Endodermal cell (in vitro differentiated cells): ENCODE measurements around the gene SMURF2. TPM values are rescaled to one million over a fixed set of nuclear protein-coding genes. Genes with fewer than 3 reads are reported as not detected.
A peak's percentile ranks its signal among the peaks of the same experiment; 100 is the strongest.

Experiments used
- DNase-seq: peaks from one replicate; pipeline ENCODE4 v3.0.0-alpha.2; 2017
- H3K27ac ChIP-seq: 2 replicates; pipeline ENCODE4 v1.5.1; 2013; ENCODE audit warnings: mild to moderate bottlenecking, low read depth, low read length, moderate library complexity
- H3K27me3 ChIP-seq: 2 replicates; pipeline ENCODE4 v1.6.1; 2013; ENCODE audit warnings: mild to moderate bottlenecking, low read length, moderate library complexity; ENCODE audit not compliant: insufficient read depth, control insufficient read depth, poor library complexity, severe bottlenecking
- H3K36me3 ChIP-seq: 2 replicates; pipeline ENCODE4 v1.7.0; 2013; ENCODE audit warnings: mild to moderate bottlenecking, low read length, moderate library complexity; ENCODE audit not compliant: control insufficient read depth, insufficient read depth
- H3K4me1 ChIP-seq: one replicate; pipeline ENCODE4 v1.7.0; 2013; ENCODE audit warnings: low read length; ENCODE audit not compliant: control insufficient read depth, insufficient read depth
- H3K4me3 ChIP-seq: 2 replicates; pipeline ENCODE4 v1.5.1; 2013; ENCODE audit warnings: mild to moderate bottlenecking, low read length, moderate library complexity
- H3K9ac ChIP-seq: 2 replicates; pipeline ENCODE4 v1.6.1; 2013; ENCODE audit warnings: mild to moderate bottlenecking, low read length, moderate library complexity; ENCODE audit not compliant: poor library complexity, severe bottlenecking; ENCODE audit errors: extremely low read depth
- H3K9me3 ChIP-seq: 2 replicates; pipeline ENCODE4 v1.6.1; 2013; ENCODE audit warnings: mild to moderate bottlenecking, low read length, moderate library complexity; ENCODE audit not compliant: control insufficient read depth
- H3K27ac Mint-ChIP-seq: 2 replicates; pipeline ENCODE4 v1.8.0; 2020; ENCODE audit warnings: mixed read lengths
- H3K27me3 Mint-ChIP-seq: 2 replicates; pipeline ENCODE4 v1.8.0; 2021; ENCODE audit warnings: mild to moderate bottlenecking, mixed read lengths; ENCODE audit not compliant: insufficient read depth
- H3K36me3 Mint-ChIP-seq: 2 replicates; pipeline ENCODE4 v1.8.0; 2020; ENCODE audit warnings: low read depth, mixed read lengths
- H3K4me1 Mint-ChIP-seq: 2 replicates; pipeline ENCODE4 v1.8.0; 2020; ENCODE audit warnings: mixed read lengths
- H3K4me3 Mint-ChIP-seq: 2 replicates; pipeline ENCODE4 v1.8.0; 2020; ENCODE audit warnings: mild to moderate bottlenecking, moderate library complexity, mixed read lengths
- H3K9me3 Mint-ChIP-seq: 2 replicates; pipeline ENCODE4 v1.8.0; 2020; ENCODE audit warnings: mild to moderate bottlenecking, mixed read lengths
- WGBS, 2 experiments: methylation state at CpG; one replicate each; pipeline versions ENCODE4 v1.1.5 to v1.1.7; 2013; ENCODE audit warnings: missing lambda C conversion rate in 2 of 2, mixed read lengths in 1 of 2; ENCODE audit not compliant: insufficient coverage in 1 of 2, insufficient read length in 1 of 2; 5-methylcytosine and 5-hydroxymethylcytosine counted together
- total RNA-seq, 2 donors: library from RNA; stranded (reverse); fragmentation: NEBNext Ultra II Directional in 1 of 2; extraction: Animal tissue kit (Norgen Biotek cat#: 25700) in 1 of 2; gene quantifications; 2 replicates in 1 of 2; 3 replicates in 1 of 2; pipeline ENCODE4 v1.2.1, GENCODE V29; 2021
- TF ChIP-seq, protein P1 (sequence below): fragments of 200-600 bp; sonication (generic); conservative IDR thresholded peaks from 2 replicates; pipeline ENCODE4 v1.5.0; 2021; ENCODE audit warnings: antibody characterized with exemption, mild to moderate bottlenecking

SMURF2 gene
- total RNA-seq, 2 donors from 2014 or later, result 33.6 to 34.1 TPM

GRCh38 chr17:64603987-64604386 lies 58.1 kb downstream of the SMURF2 start:
- Histone ChIP-seq H3K9ac (no peak overlapping the region), H3K36me3 (no peaks in the 10 kb centered on the region), H3K4me3 (no peak overlapping the region), H3K27me3 (no peaks in the 10 kb centered on the region), H3K27ac (no peak overlapping the region), H3K4me1 (no peaks in the 10 kb centered on the region), H3K9me3 (no peaks in the 10 kb centered on the region)
- H3K9me3 Mint-ChIP-seq, result no peaks in the 10 kb centered on the region
- H3K36me3 Mint-ChIP-seq, result no peaks in the 10 kb centered on the region
- H3K27me3 Mint-ChIP-seq, result no peaks in the 10 kb centered on the region
- no peak overlapping the region for H3K4me3 Mint-ChIP-seq
- no peak overlapping the region for H3K27ac Mint-ChIP-seq
- peaks cover 8% of the 10 kb centered on the region for H3K4me1 Mint-ChIP-seq
- no peak for DNase-seq
- TF ChIP-seq, protein P1, sequence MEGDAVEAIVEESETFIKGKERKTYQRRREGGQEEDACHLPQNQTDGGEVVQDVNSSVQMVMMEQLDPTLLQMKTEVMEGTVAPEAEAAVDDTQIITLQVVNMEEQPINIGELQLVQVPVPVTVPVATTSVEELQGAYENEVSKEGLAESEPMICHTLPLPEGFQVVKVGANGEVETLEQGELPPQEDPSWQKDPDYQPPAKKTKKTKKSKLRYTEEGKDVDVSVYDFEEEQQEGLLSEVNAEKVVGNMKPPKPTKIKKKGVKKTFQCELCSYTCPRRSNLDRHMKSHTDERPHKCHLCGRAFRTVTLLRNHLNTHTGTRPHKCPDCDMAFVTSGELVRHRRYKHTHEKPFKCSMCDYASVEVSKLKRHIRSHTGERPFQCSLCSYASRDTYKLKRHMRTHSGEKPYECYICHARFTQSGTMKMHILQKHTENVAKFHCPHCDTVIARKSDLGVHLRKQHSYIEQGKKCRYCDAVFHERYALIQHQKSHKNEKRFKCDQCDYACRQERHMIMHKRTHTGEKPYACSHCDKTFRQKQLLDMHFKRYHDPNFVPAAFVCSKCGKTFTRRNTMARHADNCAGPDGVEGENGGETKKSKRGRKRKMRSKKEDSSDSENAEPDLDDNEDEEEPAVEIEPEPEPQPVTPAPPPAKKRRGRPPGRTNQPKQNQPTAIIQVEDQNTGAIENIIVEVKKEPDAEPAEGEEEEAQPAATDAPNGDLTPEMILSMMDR, result no peak
- 90% methylated on average over 1 of the region's 1 CpG; no CpG with 5 or more reads in 1 of the 2 experiments for WGBS, 2 experiments

GRCh38 chr17:64599827-64600226 lies 62.3 kb downstream of the SMURF2 start:
- no peak for DNase-seq
- no peaks in the 10 kb centered on the region for H3K9me3 ChIP-seq
- no peaks in the 10 kb centered on the region for H3K4me1 ChIP-seq
- H3K9ac ChIP-seq, result no peak overlapping the region
- no peak overlapping the region for H3K4me3 ChIP-seq
- H3K36me3 ChIP-seq, result peaks cover 21% of the 10 kb centered on the region
- Mint-ChIP-seq H3K27ac (no peak overlapping the region), H3K27me3 (no peaks in the 10 kb centered on the region), H3K4me3 (no peak overlapping the region), H3K9me3 (no peaks in the 10 kb centered on the region), H3K4me1 (peaks cover 8% of the 10 kb centered on the region), H3K36me3 (peaks cover 12% of the 10 kb centered on the region)
- H3K27ac ChIP-seq, result no peak overlapping the region
- 90 to 100% methylated on average over 1 of the region's 1 CpG for WGBS, 2 experiments
- TF ChIP-seq, protein P1, result no peak
- no peaks in the 10 kb centered on the region for H3K27me3 ChIP-seq

GRCh38 chr17:64599187-64599676 lies 62.9 kb downstream of the SMURF2 start:
- 85 to 92% methylated on average over 2 to 10 of the region's 10 CpGs for WGBS, 2 experiments
- Histone ChIP-seq H3K9ac (no peak overlapping the region), H3K9me3 (no peaks in the 10 kb centered on the region), H3K36me3 (peaks cover 25% of the 10 kb centered on the region), H3K4me3 (no peak overlapping the region), H3K27me3 (no peaks in the 10 kb centered on the region), H3K27ac (no peak overlapping the region), H3K4me1 (no peaks in the 10 kb centered on the region)
- H3K9me3 Mint-ChIP-seq, result no peaks in the 10 kb centered on the region
- H3K4me3 Mint-ChIP-seq, result no peak overlapping the region
- peaks cover 12% of the 10 kb centered on the region for H3K36me3 Mint-ChIP-seq
- H3K4me1 Mint-ChIP-seq, result peaks cover 6% of the 10 kb centered on the region
- no peak overlapping the region for H3K27ac Mint-ChIP-seq
- TF ChIP-seq, protein P1, result no peak
- H3K27me3 Mint-ChIP-seq, result no peaks in the 10 kb centered on the region
- DNase-seq, result peak; percentile 54
